K562 (cell line): ENCODE data around the gene TCF25. TPM values are rescaled to one million over a fixed set of nuclear protein-coding genes. Genes with fewer than 3 reads are reported as not detected.

Experiments
- DPF2 ChIP-seq: fragments of 450-650 bp; IDR thresholded peaks from 2 replicates; pipeline ENCODE4 v1.6.1; 2016
- ETV5 ChIP-seq: sonication (generic); formaldehyde crosslinking; IDR thresholded peaks from 2 replicates; pipeline ENCODE4 v1.4.0; 2020; ENCODE audit warnings: low read depth, mild to moderate bottlenecking, missing genetic modification reagents
- ETV6 ChIP-seq, 3 experiments: fragments of 150-350 bp in 1 of 3; sonication (generic) in 1 of 3; formaldehyde crosslinking in 1 of 3; IDR thresholded peaks; 2 replicates each; pipeline versions ENCODE4 v1.6.1 to v1.8.0; 2014 to 2022; ENCODE audit warnings: borderline replicate concordance in 2 of 3, low read depth in 2 of 3, antibody characterized with exemption in 1 of 3, low read length in 1 of 3, mild to moderate bottlenecking in 1 of 3, missing genetic modification reagents in 1 of 3
- HDAC1 ChIP-seq, 2 experiments: fragments of 450-650 bp; IDR thresholded peaks; 2 replicates each; pipeline ENCODE4 v1.6.1; 2016 to 2017; ENCODE audit warnings: inconsistent platforms in 1 of 2, mild to moderate bottlenecking in 1 of 2, moderate library complexity in 1 of 2
- HDAC3 ChIP-seq: fragments of 450-650 bp; IDR thresholded peaks from 2 replicates; pipeline ENCODE4 v1.6.1; 2018; ENCODE audit warnings: borderline replicate concordance, mild to moderate bottlenecking, moderate library complexity; ENCODE audit not compliant: partially characterized antibody
- PCBP1 ChIP-seq: fragments of 200-400 bp; formaldehyde crosslinking; IDR thresholded peaks from 2 replicates; pipeline ENCODE4 v1.6.1; 2018; ENCODE audit warnings: mild to moderate bottlenecking, low read depth, low read length; ENCODE audit not compliant: poor library complexity, severe bottlenecking
- PCBP2 ChIP-seq: fragments of 200-400 bp; formaldehyde crosslinking; IDR thresholded peaks from 2 replicates; pipeline ENCODE4 v1.6.1; 2018; ENCODE audit warnings: low read length, low read depth, mild to moderate bottlenecking, moderate library complexity; ENCODE audit not compliant: poor library complexity, severe bottlenecking
- PHB2 ChIP-seq: fragments of 450-650 bp; IDR thresholded peaks from 2 replicates; pipeline ENCODE4 v1.6.1; 2017; ENCODE audit warnings: low read depth
- ZNF133 ChIP-seq: fragments of 250-450 bp; sonication (Bioruptor Pico); IDR thresholded peaks from 2 replicates; pipeline ENCODE4 v1.4.0; 2020; ENCODE audit warnings: mild to moderate bottlenecking
- ZNF3 ChIP-seq: fragments of 250-450 bp; sonication (Bioruptor Pico); IDR thresholded peaks from 2 replicates; pipeline ENCODE4 v1.5.0; 2021; ENCODE audit warnings: mild to moderate bottlenecking, moderate library complexity
- ZNF766 ChIP-seq: fragments of 200-800 bp; sonication (Bioruptor generic); conservative IDR thresholded peaks from 2 replicates; pipeline ENCODE4 v1.6.1; 2016; ENCODE audit warnings: missing genetic modification characterization, missing compliant biosample characterization
- ZNF780A ChIP-seq: fragments of 250-450 bp; sonication (Bioruptor Pico); IDR thresholded peaks from 2 replicates; pipeline ENCODE4 v1.5.0; 2021; ENCODE audit warnings: mild to moderate bottlenecking
- polyA plus RNA-seq, 8 experiments: library from polyadenylated mRNA; depleted of rRNA in 4 of 8; stranded (reverse) in 5 of 8; unstranded in 3 of 8; fragments of >200 nt; fragmentation: Nextera tagmentation in 2 of 8; fragmentation: Illumina TruSeq in 1 of 8; extraction: Ambion mirVana in 2 of 8; extraction: Trizol in 1 of 8; gene quantifications; 2 replicates each; pipeline versions ENCODE4 v1.2.1 to v1.2.3, GENCODE V29; 2011 to 2014; ENCODE audit warnings: inconsistent platforms in 1 of 8, missing spikeins in 1 of 8
- total RNA-seq, 7 experiments: library from RNA; depleted of rRNA in 6 of 7; stranded (reverse); fragments of >200 nt in 6 of 7; fragmentation: Illumina TruSeq in 2 of 7; extraction: Trizol in 2 of 7; gene quantifications; 2 replicates each; pipeline versions ENCODE4 v1.2.1 to v1.2.3, GENCODE V29; 2011 to 2021; ENCODE audit warnings: low replicate concordance in 1 of 7
- TF ChIP-seq, protein P1 (sequence below): fragments of 250-450 bp; sonication (Bioruptor Pico); IDR thresholded peaks from 2 replicates; pipeline ENCODE4 v1.4.0; 2020
- TF ChIP-seq, protein P2 (sequence below): fragments of 450-650 bp; IDR thresholded peaks from 2 replicates; pipeline ENCODE4 v1.6.1; 2016
- TF ChIP-seq, protein P3 (sequence below): sonication (generic); formaldehyde crosslinking; IDR thresholded peaks from 2 replicates; pipeline ENCODE4 v1.8.0; 2022; ENCODE audit warnings: missing genetic modification reagents, mild to moderate bottlenecking, moderate library complexity, borderline replicate concordance
- TF ChIP-seq, protein P4 (sequence below): sonication (generic); formaldehyde crosslinking; IDR thresholded peaks from 2 replicates; pipeline ENCODE4 v1.8.0; 2022; ENCODE audit warnings: mild to moderate bottlenecking, missing genetic modification reagents

TCF25 gene
- total and polyA plus RNA-seq, 9 of the 15 experiments (the other 6 are each of a cell fraction or from before 2014, with no cell fraction given), result 9.0 to 154 (median 83.8) TPM

DNA sequence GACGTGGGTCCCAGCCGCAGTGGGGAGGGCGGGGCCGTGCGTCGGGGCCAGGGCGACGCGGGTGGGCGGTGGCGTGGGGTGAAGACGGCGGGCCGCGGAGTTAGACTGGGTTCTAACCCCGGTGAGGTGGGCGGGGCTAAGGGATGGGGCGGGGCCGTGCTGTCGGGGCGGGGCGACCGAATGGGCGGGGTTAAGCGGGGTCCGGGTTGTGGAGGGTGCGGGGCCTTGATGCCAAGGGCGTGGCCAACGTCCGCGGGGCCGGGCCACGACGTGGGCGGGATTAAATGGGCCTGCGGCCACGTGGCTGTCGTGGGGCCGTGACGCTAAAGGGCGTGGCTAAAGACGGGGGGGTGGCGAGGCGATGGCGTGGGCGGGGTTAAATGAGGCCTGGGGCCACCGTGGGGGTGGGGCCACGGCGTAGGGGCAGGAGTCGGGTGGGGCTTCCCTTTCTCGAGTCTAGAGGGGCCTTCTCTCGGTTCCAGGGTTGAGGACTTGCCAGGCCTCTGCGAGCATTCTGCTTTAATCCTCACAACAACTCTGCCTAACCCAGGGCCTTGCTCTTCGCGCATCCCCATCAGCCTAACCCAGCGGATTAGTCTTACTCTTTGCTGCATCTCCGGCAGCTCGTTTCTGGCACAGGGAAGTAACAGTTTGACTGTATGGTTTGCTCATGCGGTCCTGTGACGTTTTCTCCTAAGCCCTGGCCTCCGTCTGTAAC is 739 bp downstream of the TCF25 start (continued):
- TF ChIP-seq PCBP2 (no peak), ZNF133 (CRISPR knock-in tag) (no peak), ETV5 (CRISPR knock-in tag) (no peak), ZNF780A (CRISPR knock-in tag) (no peak), HDAC1 (IDR thresholded peaks at IDR 0.05) (0 out of 4 replicates have a peak, but pooled peaks of 1 of the 2 experiments have one; percentile 30), ZNF766 (no peak), DPF2 (peak; percentile 17; the same call in 1 of the 2 replicates), ETV6 (IDR thresholded peaks at IDR 0.05; ENCODE audit: borderline replicate concordance in 1 of 2, low read depth in 2 of 2, low read length in 1 of 2) (no peak), ETV6 (CRISPR knock-in tag; IDR thresholded peaks at IDR 0.05; ENCODE audit: borderline replicate concordance) (no peak), HDAC3 (no peak), PCBP1 (peak; percentile 71), ZNF3 (CRISPR knock-in tag) (no peak), PHB2 (no peak)
- TF ChIP-seq, protein P1, sequence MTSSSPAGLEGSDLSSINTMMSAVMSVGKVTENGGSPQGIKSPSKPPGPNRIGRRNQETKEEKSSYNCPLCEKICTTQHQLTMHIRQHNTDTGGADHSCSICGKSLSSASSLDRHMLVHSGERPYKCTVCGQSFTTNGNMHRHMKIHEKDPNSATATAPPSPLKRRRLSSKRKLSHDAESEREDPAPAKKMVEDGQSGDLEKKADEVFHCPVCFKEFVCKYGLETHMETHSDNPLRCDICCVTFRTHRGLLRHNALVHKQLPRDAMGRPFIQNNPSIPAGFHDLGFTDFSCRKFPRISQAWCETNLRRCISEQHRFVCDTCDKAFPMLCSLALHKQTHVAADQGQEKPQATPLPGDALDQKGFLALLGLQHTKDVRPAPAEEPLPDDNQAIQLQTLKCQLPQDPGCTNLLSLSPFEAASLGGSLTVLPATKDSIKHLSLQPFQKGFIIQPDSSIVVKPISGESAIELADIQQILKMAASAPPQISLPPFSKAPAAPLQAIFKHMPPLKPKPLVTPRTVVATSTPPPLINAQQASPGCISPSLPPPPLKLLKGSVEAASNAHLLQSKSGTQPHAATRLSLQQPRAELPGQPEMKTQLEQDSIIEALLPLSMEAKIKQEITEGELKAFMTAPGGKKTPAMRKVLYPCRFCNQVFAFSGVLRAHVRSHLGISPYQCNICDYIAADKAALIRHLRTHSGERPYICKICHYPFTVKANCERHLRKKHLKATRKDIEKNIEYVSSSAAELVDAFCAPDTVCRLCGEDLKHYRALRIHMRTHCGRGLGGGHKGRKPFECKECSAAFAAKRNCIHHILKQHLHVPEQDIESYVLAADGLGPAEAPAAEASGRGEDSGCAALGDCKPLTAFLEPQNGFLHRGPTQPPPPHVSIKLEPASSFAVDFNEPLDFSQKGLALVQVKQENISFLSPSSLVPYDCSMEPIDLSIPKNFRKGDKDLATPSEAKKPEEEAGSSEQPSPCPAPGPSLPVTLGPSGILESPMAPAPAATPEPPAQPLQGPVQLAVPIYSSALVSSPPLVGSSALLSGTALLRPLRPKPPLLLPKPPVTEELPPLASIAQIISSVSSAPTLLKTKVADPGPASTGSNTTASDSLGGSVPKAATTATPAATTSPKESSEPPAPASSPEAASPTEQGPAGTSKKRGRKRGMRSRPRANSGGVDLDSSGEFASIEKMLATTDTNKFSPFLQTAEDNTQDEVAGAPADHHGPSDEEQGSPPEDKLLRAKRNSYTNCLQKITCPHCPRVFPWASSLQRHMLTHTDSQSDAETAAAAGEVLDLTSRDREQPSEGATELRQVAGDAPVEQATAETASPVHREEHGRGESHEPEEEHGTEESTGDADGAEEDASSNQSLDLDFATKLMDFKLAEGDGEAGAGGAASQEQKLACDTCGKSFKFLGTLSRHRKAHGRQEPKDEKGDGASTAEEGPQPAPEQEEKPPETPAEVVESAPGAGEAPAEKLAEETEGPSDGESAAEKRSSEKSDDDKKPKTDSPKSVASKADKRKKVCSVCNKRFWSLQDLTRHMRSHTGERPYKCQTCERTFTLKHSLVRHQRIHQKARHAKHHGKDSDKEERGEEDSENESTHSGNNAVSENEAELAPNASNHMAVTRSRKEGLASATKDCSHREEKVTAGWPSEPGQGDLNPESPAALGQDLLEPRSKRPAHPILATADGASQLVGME, result no peak
- TF ChIP-seq, protein P2, sequence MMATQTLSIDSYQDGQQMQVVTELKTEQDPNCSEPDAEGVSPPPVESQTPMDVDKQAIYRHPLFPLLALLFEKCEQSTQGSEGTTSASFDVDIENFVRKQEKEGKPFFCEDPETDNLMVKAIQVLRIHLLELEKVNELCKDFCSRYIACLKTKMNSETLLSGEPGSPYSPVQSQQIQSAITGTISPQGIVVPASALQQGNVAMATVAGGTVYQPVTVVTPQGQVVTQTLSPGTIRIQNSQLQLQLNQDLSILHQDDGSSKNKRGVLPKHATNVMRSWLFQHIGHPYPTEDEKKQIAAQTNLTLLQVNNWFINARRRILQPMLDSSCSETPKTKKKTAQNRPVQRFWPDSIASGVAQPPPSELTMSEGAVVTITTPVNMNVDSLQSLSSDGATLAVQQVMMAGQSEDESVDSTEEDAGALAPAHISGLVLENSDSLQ, result peak; percentile 19; the same call in 1 of the 2 replicates
- TF ChIP-seq, protein P3, sequence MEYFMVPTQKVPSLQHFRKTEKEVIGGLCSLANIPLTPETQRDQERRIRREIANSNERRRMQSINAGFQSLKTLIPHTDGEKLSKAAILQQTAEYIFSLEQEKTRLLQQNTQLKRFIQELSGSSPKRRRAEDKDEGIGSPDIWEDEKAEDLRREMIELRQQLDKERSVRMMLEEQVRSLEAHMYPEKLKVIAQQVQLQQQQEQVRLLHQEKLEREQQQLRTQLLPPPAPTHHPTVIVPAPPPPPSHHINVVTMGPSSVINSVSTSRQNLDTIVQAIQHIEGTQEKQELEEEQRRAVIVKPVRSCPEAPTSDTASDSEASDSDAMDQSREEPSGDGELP (CRISPR knock-in tag), result peak; percentile 40; the same call in 1 of the 2 replicates
- TF ChIP-seq, protein P4, sequence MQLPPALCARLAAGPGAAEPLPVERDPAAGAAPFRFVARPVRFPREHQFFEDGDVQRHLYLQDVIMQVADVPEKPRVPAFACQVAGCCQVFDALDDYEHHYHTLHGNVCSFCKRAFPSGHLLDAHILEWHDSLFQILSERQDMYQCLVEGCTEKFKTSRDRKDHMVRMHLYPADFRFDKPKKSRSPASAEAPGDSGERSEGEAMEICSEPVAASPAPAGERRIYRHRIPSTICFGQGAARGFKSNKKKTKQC (CRISPR knock-in tag), result no peak
